GM10847 (cell line): ENCODE results near the gene LARP4.

ENCODE experiments used
- POLR2A ChIP-seq: IDR thresholded peaks from 2 replicates; pipeline ENCODE4 v1.6.1; 2011; ENCODE audit not compliant: insufficient read length; ENCODE audit errors: extremely low read depth

Gene LARP4

DNA sequence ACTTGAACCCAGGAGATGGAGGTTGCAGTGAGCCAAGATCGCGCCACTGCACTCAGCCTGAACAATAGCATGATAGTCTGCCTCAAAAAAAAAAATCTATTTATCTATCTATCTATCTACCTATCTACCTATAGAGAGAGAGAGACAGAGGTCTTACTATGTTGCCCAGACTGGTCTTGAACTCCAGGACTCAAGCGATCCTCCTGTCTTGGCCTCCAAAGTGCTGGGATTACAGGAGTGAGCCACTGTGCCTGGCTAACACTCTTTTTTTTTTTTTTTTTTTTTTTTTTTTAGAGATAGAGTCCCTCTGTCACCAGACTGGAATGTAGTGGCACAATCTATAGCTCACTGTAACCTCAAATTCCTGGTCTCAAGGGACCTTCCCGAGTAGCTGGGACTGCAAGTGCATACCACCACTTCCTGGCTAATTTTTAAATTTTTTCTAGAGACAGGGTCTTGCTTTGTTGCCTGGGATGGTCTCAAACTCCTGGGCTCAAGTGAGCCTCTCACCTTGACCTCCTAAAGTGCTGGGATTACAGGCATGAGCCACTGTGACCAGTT lies 6.1 kb upstream of the LARP4 start:
- no peak for TF ChIP-seq POLR2A

DNA sequence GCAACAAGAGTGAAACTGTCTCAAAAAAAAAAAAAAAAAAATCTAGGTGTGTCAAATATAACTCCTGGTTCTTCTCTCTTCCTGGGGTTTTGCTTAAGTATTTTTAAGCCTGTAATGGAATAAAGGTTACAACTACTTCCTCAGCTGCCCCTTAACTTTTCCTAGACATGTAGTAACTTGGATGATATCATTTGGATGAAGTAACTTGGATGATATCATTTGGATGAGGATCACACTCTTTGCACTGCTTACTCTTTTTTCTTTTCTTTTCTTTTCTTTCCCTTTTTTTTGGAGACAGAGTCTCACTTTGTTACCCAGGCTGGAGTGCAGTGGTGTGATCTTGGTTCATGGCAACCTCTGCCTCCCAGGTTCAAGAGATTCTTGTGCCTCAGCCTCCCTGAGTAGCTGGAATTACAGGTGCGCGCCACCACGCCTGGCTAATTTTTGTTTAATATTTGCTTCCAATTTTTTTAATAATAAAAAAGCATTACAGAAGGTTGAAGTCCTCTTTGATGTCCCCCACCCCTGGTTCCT lies 3.5 kb upstream of the LARP4 start:
- no peak for TF ChIP-seq POLR2A

DNA sequence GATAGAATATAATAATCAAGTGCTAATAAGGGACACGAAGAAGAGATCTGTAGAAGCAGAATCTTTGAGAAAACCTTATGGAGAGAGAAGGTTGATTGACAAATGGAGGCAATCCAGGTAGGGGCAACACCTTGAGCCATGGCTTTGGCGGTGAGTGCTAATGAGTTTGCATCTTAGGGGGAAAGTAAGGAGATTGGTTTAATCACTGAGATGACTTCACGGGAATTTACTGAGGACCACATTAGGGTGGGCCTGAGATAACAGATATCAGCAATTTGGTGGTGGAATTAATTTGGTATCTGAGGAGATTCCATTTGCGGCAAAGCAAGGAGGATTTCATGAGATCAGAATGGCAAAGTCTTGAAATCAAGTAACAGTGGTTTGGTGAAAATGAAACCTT lies 1.8 kb upstream of the LARP4 start:
- no peak for TF ChIP-seq POLR2A

DNA sequence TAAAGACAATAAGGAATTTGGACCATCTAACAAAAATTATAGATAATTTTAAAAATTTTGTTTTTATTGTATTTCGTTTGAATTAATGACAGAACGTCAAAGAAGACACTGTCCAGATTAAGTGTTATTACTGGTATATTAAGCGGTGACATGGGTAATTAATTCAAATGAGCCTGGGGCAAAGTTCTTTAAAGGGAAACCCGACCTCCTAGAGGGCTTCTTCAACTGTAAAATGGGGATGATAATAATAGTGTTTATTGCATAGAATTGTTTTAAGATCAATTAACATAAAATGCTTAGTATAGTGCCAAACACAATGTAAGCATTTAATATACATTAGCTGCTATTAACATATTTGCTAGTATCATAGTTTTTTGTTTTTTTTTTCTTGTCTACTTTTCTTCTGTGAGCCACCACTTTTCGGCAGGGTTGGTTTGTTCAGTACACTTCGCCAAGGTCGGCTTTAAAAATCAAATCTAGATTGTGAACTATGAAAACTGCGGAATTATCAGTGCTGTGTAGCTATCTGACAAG lies 514 bp upstream of the LARP4 start:
- no peak for TF ChIP-seq POLR2A

DNA sequence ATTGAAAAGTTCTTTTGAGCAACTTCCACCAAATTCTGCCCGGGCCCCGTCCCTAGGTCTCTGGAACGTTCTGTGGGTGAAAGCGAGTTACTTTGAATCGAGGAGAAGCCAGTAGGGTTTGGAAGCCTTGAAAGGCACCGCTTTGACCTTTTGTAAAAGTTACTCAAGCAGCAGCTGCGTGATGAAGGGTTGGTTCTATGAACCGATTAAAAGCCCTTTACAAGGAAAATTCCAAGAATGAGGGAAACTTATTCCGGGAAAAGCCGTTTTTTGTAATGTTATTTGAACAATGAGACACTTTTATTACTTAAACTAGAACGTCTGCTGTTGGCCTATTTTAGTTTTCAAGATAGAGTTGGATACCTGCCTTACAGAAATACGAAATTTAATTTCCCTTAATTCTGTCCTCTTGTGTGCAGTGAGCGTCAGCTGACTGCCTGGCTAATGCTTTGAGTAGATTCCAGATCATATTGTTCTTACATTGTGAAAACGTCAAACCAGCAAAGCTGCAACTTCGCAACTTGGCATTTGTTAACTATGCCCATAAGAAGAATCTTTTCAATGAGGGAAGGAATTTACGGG lies 906 bp downstream of the LARP4 start:
- TF ChIP-seq POLR2A: no peak

DNA sequence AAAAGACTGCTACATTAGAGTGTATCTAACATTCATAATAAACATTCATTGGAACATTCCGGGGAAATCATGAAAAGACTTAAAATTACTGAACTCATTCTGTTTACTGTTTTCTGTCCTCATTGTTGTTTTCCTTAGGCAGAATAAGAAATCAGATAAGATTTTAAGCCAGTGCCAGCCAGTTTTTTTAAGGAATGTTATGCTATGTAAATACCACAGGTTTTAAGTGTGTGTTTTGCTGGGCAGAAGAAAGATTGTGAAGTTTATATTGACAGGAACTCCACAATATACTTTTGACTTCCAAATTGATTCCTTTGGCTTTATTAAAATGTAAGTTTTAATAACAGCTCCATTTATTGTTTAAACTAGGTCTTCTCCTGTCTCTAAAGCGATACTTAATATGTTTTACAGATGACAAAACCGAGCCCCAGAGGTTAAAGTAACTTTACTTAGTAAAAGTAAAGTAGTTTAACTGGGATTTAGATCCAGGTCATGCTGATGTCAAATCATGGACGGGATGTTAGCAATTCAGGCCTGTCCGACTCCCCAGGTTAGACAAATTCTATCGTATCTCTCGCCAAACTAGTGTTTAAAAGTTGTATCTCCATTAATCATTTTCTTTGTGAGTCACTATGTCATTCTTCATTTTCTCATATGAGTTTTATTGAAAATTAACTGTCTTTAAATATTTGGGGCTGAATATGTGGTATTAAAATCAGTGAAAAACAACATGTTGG lies 1.7 kb downstream of the LARP4 start:
- TF ChIP-seq POLR2A: no peak

DNA sequence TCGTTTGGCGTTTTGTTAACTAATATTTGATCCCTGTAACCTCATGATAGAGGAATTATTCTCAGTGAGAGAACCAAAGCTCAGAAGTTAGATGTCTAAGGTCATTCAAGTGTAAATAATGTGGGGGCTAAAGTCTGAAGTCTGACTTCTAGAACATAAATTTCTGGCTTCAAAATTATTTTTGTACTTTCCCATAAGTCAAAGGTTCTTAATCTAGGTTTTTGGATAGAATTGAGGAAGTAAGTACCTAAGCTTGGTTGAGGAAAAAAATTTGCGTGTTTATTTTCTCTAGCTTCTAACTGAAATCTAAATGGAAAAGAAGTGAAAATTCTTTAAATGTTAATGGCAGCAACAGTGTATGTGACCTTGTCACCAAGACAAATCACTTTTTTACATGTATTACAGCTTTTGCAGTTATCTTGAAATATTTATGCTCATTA lies 2.3 kb downstream of the LARP4 start:
- no peak for TF ChIP-seq POLR2A

DNA sequence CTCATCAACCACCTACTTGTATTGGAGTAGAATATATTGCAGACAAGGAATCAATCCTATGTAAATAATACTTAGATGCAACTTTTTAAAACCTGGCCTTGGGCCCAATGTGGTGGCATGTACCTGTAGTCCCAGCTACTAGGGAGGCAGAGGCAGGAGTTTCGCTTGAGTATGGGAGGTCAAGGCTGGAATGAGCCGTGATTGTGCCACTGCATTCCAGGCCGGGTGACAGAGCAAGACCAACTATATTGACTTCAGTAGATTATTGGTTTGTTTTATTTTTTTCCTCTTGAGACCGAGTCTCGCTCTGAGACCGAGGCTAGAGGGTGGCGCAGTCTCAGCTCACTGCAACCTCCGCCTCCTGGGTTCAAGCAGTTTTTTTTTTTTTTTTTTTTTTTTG lies 3.6 kb downstream of the LARP4 start:
- no peak for TF ChIP-seq POLR2A

DNA sequence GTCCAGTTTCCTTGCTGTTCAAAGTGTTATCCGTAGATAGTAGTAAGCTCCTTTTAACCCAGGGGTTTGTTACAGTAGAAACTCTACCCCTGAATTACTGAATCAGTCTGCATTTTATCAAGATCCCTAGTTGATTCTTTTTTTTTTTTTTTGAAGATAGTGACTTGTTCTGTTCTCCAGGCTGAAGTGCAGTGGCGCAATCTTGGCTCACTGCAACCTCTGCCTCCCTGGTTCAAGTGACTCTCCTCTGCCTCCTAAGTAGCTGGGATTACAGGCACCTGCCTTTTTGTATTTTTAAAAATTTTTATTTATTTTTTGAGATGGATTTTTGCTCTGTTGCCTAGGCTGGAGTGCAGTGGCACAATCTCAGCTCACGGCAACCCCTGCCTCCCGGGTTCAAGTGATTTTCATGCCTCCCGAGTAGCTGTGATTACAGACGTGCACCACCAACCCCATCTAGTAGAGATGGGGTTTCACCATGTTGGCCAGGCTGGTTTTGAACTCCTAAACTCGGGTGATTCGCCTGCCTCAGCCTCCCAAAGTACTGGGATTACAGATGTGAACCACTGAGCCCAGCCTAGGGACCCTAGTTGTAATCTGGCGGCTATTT lies 10.5 kb downstream of the LARP4 start:
- no peak for TF ChIP-seq POLR2A

DNA sequence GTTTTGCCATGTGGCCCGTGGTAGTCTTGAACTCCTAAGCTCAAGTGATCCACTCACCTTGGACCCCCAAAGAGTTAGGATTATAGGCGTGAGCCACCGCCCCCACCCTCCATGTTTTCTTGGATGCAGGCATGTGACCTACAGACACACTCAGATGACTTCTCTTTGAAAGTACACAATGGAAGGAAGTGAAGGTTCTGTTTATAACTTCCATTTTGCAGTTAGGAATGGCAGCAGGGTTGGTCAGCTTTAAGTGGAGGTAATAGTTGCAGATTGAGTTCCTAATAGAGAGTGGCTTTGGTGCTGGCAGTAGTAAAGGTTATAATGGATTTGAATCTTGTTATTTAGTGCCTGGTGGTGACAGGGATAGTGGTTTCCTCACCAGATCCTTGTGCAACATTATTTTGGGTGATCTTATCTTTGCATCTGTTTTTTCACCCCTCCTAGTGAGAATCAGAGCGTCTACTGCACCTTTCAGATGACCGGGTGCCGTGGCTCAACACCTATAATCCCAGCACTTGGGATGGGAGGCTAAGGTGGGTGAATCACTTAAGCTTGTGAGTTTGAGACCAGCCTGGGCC lies 15.3 kb downstream of the LARP4 start:
- TF ChIP-seq POLR2A: no peak

DNA sequence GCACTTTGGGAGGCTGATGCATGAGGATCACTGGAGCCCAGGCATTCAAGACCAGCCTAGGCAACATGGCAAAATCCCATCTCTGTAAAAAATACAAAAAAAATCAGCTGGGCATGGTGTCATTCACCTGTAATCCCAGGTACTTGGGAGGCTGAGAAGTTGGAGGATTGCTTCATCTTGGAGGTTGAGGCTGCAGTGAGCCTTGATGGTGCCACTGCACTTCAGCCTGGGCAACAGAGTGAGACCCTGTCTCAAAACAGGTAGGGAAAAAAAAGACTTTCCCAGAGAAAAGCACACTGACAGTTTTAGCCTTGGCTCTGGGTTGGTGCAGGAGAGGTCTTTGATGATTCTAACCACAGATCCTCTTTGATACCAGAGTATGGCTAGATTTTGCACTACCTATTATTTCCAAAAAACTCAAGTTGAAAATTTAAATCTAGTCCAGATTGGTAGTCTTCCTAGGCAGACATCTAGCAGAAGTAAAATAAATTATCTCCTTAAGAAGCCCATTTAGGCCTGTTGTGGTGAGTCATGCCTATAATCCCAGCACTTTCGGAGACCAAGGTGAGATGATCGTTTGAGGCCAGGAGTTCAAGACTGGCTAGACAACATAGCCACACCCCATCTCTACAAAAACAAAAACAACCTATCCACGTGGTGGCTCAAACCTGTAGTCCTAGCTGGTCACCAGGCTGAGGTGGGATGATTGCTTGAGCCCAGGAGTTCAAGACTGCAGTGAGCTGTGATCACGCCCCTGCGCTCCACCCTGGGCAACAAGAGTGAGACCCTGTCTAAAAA lies 18.6 kb downstream of the LARP4 start:
- no peak for TF ChIP-seq POLR2A

DNA sequence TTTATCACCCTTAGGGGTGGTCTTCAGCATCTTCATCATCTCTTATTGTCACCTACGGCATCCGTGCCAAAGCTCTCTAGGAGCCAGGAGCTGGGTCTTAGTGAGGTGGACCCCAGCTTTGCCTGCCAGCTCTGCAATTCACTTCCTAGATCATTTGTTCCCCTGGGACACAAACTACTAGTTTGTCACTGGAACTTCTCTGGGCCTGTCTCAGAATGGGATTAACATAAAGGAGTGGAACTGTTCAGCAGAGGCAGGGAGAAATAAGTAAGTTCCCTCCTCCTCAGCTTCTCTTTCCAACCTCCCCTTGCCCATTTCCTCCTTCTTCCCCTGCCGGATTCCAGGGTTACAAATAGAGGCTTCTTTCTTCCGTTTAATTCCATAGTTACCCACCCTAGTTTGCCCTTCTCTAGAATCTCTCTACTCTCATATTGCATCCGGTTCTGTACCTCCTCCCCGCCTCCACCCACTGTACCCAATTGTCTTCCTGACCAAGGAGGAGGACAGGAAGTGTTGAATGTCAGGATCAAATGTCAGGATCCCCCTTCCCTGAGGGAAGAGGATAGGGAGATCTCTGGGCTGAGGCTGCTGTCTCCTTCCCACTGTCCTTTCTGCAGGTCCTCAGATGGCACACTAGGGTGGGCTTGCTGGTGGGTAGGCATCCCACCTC lies 25.0 kb downstream of the LARP4 start:
- TF ChIP-seq POLR2A: no peak

DNA sequence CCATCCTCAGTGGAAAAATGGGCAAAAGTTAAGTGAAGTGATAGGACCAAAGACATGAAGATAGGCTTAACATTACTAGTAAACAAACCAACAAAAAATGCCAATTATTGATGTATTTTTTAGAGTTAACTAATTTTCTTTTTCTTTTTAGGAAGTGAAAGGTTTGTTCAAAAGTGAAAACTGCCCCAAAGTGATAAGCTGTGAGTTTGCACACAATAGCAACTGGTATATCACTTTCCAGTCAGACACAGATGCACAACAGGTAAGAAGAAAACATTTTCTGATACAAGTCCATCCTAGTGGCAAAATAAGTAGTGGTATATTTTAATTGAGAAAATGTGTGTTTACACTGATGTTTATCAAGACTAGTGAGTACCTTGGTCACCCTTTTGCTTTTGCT lies 39.6 kb downstream of the LARP4 start:
- no peak for TF ChIP-seq POLR2A

DNA sequence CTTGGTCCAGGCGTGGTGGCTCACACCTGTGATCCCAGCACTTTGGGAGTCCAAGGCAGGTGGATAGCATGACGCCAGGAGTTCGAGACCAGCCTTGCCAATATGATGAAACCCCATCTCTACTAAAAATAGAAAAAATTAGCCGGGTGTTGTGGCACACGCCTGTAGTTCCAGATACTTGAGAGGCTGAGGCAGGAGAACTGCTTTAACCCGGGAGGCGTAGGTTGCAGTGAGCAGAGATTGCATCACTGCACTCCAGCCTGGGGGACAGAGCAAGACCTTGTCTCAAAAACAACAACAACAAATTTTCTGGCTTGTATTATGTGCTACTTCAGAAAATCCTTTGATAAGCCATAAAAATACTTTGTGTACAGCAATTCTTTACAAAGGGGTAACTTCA lies 41.1 kb downstream of the LARP4 start:
- TF ChIP-seq POLR2A: no peak
